Cardiac fibroblast (primary cell): ENCODE results near the gene NUDT1.

ENCODE experiments used
- DNase-seq, 2 donors: peaks; one replicate each; pipeline versions ENCODE4 v3.0.0 to v3.0.0-alpha.2; 2010; ENCODE audit warnings: low read depth in 2 of 2
- H3K4me3 ChIP-seq, 2 donors: replicated peaks in 1 of 2; 1 replicate in 1 of 2; 2 replicates in 1 of 2; pipeline ENCODE4 v1.5.1; 2011; ENCODE audit warnings: low read depth in 2 of 2, low read length in 2 of 2, mild to moderate bottlenecking in 2 of 2, moderate library complexity in 1 of 2
- TF ChIP-seq, protein P1 (sequence below): IDR thresholded peaks from one replicate; pipeline ENCODE4 v1.5.1; 2011; ENCODE audit warnings: low read depth, mild to moderate bottlenecking, low read length, inconsistent platforms

NUDT1 gene

GRCh38 chr7:2197436-2198155 is 44.4 kb upstream of the NUDT1 start:
- DNase-seq = no peak
- H3K4me3 ChIP-seq = no peak overlapping the region
- TF ChIP-seq, protein P1, sequence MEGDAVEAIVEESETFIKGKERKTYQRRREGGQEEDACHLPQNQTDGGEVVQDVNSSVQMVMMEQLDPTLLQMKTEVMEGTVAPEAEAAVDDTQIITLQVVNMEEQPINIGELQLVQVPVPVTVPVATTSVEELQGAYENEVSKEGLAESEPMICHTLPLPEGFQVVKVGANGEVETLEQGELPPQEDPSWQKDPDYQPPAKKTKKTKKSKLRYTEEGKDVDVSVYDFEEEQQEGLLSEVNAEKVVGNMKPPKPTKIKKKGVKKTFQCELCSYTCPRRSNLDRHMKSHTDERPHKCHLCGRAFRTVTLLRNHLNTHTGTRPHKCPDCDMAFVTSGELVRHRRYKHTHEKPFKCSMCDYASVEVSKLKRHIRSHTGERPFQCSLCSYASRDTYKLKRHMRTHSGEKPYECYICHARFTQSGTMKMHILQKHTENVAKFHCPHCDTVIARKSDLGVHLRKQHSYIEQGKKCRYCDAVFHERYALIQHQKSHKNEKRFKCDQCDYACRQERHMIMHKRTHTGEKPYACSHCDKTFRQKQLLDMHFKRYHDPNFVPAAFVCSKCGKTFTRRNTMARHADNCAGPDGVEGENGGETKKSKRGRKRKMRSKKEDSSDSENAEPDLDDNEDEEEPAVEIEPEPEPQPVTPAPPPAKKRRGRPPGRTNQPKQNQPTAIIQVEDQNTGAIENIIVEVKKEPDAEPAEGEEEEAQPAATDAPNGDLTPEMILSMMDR = no peak

DNA sequence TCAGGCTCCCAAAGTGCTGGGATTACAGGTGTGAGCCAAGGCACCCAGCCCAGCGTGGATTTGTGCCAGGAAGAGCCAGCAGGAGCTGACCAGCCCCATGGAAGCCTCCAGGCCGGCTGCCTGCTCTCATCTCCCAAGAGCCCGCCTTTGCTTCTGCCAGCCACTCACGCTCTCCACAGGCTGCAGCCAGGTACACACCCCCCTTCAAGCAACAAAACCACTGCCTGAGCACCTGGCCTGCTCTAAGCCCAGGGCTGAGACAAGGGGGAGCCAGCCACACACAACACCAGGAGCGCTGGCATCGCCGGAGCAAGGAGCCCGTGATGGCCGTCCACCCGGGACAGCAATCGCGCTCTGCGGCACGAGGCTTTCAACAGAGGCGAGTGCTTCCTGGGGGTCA is 43.8 kb upstream of the NUDT1 start:
- no peak overlapping the region for H3K4me3 ChIP-seq

DNA sequence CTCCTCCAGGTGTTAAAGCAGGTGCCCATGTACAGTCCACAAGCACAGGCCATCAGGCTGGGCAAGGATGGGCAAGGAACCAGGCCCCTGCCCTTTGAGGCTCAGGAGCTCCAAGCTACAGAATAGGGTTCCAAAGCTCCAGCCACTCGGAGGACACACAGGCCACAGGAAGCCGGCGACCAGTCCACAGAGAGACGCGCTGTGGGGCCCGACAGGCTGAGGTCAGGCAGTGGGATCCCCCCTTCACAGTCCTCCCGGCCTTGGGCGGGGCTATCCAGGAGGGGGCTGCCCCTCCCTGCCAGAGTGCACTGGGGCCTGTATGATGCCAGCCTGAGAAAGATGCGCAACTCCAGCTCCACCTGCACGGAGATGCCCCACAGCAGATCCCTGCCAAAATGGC is 43.3 kb upstream of the NUDT1 start:
- DNase-seq = no peak
- no peak overlapping the region for H3K4me3 ChIP-seq
- TF ChIP-seq, protein P1 = no peak

More for the DNA sequence above, 43.8 kb upstream of the NUDT1 start:
- DNase-seq = no peak
- TF ChIP-seq, protein P1 = no peak

- H3K4me3 ChIP-seq = no peak overlapping the region
- DNase-seq = no peak
- TF ChIP-seq, protein P1 = no peak
These were observed 42.5 kb upstream of the NUDT1 start for GRCh38 chr7:2199528-2199927.

GRCh38 chr7:2199956-2200583 is 42.0 kb upstream of the NUDT1 start:
- TF ChIP-seq, protein P1 = no peak
- H3K4me3 ChIP-seq = no peak overlapping the region
- no peak for DNase-seq

GRCh38 chr7:2200584-2200980 is 41.4 kb upstream of the NUDT1 start:
- TF ChIP-seq, protein P1 = no peak
- DNase-seq = no peak
- H3K4me3 ChIP-seq = no peak overlapping the region
